HG03280 (cell line): ENCODE results near the gene ZNF148.

Source experiments
- ATAC-seq: cut with Tn5 transposase; IDR thresholded peaks from one replicate; pipeline ENCODE4 v1.9.1; 2021; ENCODE audit warnings: mild to moderate bottlenecking, moderate library complexity; ENCODE audit not compliant: unreplicated experiment

The ZNF148 gene

DNA sequence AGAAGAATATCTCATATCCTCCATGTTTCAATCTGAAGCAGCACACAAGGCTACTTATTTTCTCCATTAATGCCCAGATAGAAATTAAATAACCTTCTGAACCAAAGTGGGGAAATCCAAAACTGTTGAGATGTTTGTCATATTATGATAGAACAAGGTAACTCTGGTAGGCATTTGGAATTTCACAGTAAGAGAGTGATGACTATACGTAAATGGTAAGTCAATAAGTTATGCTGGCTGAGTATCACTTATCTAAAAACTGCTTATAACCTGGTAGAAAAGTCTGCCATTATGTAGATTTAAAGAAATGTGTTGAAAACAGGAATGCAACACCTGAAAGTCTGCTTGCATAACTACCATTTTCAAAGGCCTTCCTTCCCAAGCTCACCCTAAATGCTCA lies 145.4 kb downstream of the ZNF148 start:
- no peak for ATAC-seq

DNA sequence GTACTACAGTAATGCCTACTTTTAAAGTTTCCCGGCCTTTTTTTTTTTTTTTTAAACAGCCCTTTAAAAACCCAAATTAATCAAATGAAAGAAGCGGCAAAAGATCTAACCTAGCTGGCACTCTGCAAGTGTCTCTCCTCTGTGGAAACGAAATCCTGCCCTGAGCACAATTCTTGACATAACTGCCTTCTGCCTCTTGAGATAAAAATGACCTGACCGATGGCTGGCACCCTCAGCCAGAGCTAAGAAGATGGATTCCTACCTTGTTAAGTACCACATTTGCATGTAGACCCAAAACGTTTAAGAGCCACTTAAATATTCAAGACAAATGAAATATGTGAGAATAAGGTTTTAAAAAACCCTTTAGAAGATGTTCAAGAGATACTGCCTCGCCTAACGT lies 146.0 kb downstream of the ZNF148 start:
- no peak for ATAC-seq

DNA sequence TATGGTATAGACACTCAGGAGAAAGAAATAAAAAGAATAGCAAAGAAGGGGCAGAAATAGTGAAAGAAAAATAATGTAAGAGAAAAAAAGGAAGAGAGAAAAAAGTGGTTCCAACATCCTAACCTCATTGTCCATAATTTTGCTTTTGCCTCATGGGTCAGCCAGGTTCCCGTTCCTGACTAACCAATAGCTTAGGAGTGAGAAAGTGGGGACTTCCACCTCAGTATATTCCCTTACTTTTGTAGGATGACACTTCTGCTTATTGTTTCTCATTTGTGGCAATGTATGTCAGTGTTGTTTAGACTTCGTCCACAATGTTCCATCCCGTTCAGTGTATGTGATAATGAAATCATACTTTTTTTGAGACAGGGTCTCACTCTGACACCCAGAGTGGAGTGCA lies 153.3 kb downstream of the ZNF148 start:
- no peak for ATAC-seq

DNA sequence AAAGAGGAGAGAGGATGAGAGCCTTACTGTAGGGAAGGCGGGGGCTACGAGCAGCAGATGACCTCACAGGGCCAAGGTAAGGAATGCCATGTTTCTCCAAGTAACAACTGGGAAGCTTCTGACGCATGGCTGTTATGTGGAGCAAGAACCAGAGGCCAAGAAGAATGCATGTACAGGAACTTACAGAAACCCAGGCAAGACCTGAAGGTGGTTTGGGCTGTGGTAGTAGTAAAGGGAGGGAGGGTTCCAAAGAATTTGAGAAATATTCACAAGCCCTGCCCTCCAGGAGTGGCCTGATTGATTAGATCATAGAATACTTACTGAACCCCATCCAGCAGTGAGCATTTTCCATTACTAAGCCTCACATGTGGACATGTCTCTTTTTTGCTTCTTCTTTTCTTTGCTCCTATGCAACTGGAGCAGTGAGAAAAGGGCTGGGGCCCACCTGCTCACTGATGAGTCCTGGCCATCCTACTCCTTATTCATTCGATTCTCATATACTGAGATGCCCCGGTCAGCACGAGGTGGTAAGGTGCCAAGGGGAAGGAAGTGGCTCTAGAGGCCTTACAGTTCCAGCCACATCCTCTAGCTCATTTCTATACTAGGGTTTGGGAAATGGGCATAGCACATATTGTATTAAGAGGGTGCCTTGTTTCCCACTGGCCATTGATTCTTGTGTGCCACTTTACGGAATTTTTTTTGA lies 154.2 kb downstream of the ZNF148 start:
- ATAC-seq = no peak

DNA sequence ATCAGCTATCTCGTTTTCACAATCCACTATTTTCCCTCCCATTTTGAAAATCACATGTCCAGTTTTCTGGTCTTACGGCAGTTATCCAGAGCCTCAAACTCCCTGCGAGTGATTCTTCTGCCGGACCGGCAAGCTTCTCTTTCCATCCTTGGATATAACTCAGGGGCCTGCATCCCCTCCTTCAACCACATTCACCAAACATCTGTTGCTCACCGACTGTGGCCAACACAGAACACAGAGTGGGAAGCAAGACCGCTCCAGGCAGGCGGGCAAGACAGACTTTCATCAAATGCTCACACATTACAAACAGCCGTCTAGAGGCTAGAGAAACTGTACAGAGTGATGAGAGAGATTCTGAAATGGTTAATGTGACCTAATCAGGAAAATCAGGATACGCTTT lies 154.9 kb downstream of the ZNF148 start:
- ATAC-seq = no peak

DNA sequence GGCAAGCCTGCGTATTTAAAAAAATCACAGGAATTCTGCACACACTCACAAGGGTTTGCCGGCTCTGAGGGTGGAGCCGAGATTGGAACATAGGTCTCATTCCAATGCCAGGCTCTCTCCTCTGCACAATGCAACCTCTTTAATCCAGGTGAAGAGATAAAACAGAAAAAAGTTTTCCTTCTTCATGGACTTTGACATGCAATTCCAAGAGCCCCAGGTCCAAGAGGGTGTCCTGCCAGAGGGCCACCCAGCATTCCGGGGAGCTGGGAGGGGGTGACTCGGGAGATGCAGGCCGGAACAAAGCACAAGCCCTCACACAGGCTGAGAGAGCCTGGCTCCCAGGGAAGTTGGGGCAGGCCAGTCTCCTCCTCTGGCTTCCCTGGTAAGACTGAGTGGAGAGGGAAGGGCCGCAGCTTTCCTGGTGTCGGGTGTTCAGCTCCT lies 155.8 kb downstream of the ZNF148 start:
- no peak for ATAC-seq

DNA sequence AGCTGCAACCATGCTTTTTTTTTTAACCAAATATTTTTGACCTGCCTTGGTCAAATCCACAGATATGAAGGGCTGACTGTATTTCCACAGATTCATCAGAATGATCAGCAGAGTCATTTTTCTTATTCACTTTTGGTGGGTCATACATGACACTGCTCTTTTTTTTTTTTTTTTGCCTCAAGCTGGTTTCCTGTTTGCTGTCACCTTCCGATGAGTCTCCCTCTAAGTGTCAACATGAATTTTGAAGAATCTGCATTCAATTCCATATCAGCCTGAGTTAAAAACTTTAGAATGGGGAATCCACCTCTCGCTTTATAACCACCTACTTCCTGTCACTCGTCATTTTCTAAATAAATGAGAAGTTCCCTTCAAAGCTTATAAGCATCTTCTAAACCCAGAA lies 160.4 kb downstream of the ZNF148 start:
- ATAC-seq = no peak

DNA sequence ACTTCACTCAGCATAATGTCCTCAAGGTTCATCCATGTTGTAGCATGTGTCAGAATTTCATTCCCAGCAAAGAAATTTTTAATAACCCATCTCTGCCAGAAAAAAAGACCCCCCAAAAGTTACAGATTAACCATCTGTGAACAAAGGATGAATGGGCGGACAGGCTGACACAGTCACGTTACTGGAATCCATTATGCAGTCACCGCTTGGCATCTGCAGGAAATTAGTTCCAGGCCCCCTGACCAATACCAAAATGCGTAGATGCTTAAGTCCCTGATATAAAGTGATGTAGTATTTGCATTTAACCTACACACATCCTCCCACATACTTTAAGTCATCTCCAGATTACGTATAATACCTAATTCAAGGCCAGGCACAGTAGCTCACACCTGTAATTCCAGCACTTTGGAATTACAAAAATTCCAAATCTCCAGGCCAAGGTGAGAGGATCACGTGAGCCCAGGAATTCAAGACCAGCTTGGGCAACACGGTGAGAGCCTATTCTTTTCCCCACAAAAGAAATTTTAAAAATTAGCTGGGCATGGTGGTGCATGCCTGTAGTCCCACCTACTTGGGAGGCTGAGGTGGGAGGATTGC lies 161.1 kb downstream of the ZNF148 start:
- ATAC-seq = no peak

DNA sequence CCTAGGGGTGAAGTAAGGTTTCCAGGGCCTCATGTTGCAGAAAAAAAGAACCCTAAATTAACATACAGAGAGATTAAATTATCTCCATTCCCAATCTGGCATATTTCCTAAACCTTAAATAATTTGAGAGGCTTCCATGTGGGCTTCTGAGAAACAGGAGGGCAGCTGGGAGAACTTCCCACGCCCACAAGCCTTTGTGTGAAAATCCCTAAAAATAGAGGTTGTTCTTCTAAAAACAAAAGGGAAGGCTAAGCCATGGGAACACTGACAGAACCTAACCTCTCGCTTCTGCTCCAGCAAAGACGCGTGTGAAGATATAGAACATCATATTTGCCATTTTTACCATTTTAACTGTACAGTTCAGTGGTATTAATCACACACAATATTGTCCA lies 161.8 kb downstream of the ZNF148 start:
- ATAC-seq = no peak

DNA sequence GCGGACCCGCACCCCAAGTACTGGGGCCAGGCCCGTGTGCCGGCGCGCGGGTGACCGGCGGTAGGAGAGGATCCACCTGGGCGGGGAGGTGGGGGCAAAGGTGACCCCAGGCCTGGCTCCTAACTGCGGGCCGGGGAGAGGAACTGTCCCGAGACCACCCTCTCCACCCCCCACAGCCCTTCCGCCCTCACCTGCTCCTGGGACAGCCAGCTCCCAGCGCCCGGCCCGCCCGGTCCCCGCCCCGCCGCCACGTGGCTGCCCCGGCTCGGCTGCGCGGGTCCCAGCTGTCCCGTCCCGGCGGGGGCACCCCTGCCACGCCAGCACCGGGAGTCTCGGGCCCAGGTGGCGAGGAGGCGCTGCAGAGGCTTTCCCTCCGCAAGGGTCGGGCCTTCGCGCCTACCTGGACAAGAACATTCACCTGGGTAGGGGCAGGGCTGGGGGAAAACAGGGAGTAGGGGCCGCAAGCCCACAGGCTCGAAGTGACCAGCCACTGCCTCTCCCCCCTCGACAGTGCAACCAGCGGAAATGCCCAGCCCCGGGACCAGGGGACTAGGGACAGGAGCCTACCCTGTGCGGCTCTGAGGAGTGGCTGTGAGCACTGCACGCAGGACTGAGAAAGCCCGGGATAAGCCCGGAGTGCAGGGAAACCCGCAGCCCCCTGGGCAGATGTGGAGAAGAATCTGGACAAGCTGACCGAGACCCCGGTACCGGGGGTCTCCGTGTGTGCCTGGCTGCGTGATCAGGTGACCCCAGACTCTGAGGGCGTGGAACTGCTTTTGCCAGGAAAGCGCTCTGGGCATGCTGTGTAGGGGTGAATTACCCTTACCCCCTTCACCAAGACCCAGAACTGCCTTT lies 162.4 kb downstream of the ZNF148 start, which contains the start of gene SLC12A8:
Gene SLC12A8, minus strand, starts transcription at position 240 of the 855 bp plus-strand sequence. CDS start 1,399 bp downstream, outside the sequence.
- no peak for ATAC-seq

DNA sequence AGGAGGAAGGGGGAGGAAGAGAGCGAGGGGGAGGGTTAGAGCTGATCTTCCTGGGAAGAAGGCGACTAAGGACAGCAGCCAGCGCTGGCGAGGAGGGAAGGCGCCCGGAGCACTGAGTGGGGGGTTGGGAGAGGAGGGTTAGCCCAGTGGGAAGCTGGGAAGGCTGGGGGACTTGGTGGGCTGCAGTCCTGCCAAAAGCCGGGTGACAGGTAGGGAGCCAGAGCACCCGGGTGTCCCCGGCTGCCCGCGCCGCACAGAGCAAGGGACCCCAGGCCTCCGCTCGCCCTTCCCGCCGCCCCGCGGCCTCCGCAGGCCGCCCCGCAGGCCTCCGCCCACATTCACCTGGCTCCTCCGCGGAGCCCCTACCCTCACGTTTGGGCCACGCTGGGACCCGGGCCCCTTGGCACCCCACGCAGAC lies 163.0 kb downstream of the ZNF148 start:
- ATAC-seq = no peak

DNA sequence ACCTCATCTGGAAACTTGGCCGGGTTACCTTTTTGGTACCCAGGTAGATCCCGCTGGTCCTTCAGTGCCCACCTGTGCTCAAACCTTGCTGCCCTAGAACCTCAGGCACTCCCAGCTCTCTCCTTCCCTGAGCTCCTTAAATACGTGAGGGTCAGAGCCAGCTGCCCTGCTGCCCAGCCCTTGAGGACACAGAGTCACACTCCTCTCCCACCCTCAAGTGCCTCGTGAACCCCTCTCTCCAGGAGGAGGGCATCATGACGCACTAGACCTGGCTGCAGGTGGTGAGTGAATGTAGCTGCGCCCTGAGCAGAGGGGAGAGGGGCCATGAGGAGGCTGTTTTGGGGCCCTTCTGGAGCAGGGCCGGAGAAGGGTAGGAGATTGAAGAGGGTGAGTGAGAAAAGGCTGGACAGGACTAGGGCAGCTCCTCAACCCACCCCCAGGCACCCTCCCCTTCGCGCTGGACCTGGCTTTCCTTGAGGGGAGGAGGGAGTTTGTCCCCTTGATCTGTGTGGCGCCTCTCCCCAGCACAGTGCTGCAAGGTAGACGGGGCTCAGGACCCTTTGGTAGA lies 163.5 kb downstream of the ZNF148 start:
- ATAC-seq = no peak

DNA sequence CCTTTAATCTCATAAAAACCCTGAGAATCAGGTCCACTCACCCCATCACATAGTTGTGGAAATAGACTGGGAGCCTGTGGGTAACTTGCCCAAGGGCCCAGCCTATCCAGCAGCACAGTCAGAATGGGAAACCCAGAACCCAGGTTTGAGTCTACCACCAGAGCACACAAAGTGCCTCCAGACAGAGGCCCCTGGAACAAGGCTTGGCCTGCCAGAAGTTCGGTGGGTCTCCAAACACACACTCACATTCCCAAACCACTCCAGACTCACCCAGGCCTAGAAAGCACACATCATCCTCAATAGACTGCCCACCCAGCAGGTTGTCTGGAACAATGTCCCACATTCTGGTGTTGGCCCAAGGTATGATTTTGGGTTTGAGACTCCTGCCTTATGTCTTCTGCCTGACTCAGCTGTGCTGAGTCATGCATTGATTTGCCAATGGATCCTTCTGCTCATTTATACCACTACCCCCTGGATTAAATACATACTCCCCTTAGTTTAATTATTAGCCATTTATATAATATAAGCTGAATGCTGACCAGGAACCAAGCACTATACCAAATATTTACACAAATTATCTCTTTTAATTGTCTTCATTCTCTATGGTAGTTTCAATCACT lies 167.1 kb downstream of the ZNF148 start:
- ATAC-seq = no peak

DNA sequence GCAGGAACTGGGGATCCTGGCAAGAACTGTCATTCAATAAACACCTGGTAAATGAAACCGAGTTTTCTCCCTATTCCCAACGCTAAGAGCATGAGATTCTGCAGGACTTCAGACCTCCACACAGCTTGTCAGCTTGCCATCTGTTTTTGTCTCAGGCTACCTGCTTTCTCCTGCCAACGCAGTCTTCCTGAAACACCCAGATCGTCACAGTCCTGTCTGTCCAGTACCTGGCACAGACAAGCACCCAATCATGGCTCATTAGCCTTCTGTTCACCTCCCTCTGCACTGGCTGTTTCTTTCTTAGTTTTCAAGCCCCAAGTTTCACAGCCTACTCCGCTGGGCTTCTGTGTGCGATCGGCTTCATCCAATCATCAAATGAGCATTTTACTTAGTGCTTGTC lies 167.6 kb downstream of the ZNF148 start:
- no peak for ATAC-seq

DNA sequence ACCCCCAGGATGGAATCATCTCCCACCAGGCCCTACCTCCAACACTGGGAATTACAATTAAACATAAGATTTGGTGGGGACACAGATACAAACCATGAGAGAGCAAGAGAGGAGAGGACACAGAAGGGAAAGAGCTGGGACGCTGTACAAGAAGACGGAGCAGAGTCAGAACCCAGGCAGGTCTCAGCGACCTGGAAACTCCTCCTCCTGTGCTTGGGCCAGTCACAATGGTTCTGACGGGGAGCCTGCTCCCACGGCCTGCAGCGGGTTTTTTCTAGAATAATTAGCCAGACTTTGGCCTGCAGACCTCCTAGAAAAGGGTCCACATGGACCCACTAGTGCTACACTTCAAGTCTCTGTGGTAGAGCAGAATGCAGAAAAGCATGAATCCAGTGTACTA lies 168.2 kb downstream of the ZNF148 start:
- no peak for ATAC-seq

DNA sequence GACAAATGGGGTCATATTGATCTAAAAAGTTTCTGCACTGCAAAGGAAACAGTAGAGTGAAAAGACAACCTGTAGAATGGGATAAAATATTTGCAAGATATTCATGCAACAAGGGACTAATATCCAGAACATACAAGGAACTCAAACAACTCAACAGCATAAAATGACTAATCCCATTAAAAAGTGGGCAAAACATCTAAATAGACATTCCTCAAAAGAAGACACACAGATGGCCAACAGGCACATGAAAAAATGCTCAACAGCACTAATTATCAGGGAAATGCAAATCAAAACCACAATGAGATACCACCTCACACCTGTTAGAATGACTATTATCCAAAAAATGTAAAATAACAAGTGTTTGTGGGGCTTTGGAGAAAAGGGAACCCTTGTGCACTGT lies 171.4 kb downstream of the ZNF148 start:
- ATAC-seq = no peak

DNA sequence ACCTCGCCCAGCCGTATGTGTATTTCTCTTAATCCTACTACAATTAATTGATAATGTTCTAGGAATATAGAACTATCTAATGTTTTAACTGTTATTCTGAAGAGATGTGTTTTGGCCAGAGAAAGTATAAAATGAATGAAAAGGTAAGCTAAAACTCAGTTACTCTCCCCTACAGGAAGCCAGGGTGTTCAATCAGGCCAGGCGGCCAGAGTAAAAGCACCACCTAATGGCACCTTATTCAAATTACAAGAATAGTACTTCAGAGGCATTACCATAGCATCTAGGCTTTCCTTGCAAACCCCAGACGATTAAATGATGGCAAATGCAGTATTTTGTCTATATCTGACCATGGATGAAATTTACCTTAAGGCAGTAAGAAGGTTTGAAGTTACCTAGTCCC lies 172.9 kb downstream of the ZNF148 start:
- no peak for ATAC-seq

DNA sequence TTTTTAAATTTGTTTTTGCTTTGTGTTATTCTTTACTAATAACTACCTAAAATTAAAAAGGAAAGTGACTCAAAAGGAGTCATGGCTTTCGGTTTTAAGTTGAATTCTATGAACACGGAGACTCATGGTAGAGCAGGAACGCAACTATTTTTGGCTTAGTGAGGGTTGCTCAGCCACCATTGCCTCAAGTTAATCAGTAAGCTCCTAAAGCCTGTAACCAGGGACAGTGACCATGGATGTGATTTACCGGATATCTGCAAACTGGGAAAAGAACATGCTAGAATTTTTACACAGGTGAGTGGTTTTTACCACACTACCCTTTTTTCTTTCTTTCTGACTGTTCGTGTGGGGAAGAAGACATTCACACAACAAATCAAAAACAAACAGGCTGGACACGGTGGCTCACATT lies 174.4 kb downstream of the ZNF148 start:
- peak; percentile 77 for ATAC-seq

DNA sequence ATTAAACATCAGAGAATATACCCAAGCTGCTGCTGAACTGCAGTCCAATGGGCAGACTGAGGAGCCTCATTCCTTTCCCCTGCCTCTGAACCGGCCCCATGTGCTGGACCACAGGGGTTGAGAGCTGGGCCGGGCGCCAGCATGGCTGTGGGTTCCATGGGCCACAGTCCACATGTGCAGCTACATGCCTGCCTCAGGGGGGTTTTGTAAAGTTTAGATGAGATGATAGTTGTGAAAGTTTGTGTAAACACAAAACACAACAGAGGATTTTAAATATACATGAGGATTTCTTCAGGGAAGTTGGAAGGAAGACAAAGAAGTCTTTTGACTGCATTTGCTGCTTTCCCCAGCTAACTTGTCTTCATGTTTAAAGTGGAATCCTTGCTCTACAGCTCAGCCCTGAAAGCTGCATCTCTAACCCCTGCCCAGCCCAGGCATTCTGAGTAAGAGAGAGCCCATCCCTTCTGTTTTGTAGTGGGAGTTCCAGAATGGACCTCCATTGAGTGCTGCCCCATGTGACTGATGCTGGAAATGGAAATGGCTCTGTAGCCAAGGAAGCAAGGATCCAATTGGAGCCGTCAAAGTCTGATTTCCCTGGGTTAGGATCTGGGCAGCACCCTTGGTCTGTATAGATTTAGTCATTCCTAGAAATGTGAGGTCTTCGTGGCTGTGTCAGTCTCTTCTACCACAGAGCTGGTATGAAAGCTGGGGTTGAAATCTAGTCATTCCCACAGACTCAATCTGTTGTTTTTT lies 180.1 kb downstream of the ZNF148 start:
- ATAC-seq = no peak
